ENCODE results near the gene S100A7. TPM values are rescaled to one million over a fixed set of nuclear protein-coding genes. Genes with fewer than 3 reads are reported as not detected.

Gene S100A7
- total RNA-seq, 1 donor from 2014 or later, result not detected

GRCh38 chr1:153476491-153477093, 16.1 kb upstream of the S100A7 start:
- Histone ChIP-seq H3K27me3 (ENCODE audit: low read depth) (no peaks in the 10 kb centered on the region), H3K4me3 (no peak overlapping the region), H3K36me3 (no peaks in the 10 kb centered on the region), H3K27ac (replicated peaks) (no peak overlapping the region), H3K9me3 (replicated peaks) (peaks cover 14% of the 10 kb centered on the region), H3K4me1 (no peaks in the 10 kb centered on the region)
- DNase-seq, result no peak
- TF ChIP-seq CTCF (IDR thresholded peaks at IDR 0.05; ENCODE audit: borderline replicate concordance), result no peak
- intact Hi-C loops (cut with micrococcal nuclease), result no loop called here

- Histone ChIP-seq H3K9me3 (replicated peaks) (peaks cover 21% of the 10 kb centered on the region), H3K27me3 (ENCODE audit: low read depth) (no peaks in the 10 kb centered on the region), H3K36me3 (no peaks in the 10 kb centered on the region), H3K4me3 (no peak overlapping the region), H3K4me1 (no peaks in the 10 kb centered on the region), H3K27ac (replicated peaks) (no peak overlapping the region)
- intact Hi-C loops (cut with micrococcal nuclease), result no loop called here
- TF ChIP-seq CTCF (IDR thresholded peaks at IDR 0.05; ENCODE audit: borderline replicate concordance), result no peak
- no peak for DNase-seq
Measured at GRCh38 chr1:153475282-153475681, 14.8 kb upstream of the S100A7 start.

DNA sequence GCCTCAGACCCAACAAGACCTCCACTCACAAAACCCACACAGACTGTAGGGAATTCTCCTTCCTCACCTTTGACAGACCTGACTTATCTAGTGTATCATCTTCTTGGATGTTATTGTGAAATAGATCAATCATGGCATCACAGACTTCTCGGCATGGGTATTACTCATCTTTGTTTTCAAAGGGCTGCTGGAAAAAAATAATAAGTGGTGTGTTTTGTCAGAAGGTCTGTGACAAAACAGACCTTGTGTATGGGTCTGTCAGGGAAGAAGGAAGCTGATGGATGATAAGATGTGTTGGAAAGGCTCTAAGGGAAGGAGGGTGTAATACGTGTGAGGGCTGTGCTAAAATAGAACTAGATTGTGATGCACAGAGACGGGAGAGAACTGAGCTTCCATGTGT, 13.9 kb upstream of the S100A7 start:
- no peak for DNase-seq
- no peaks in the 10 kb centered on the region for H3K27me3 ChIP-seq (ENCODE audit: low read depth)
- H3K36me3 ChIP-seq, result no peaks in the 10 kb centered on the region
- no peak for TF ChIP-seq CTCF (IDR thresholded peaks at IDR 0.05; ENCODE audit: borderline replicate concordance)
- H3K9me3 ChIP-seq (replicated peaks), result peaks cover 21% of the 10 kb centered on the region
- H3K4me3 ChIP-seq, result no peak overlapping the region
- no peak overlapping the region for H3K27ac ChIP-seq (replicated peaks)
- intact Hi-C loops (cut with micrococcal nuclease), result no loop called here
- H3K4me1 ChIP-seq, result no peaks in the 10 kb centered on the region

DNA sequence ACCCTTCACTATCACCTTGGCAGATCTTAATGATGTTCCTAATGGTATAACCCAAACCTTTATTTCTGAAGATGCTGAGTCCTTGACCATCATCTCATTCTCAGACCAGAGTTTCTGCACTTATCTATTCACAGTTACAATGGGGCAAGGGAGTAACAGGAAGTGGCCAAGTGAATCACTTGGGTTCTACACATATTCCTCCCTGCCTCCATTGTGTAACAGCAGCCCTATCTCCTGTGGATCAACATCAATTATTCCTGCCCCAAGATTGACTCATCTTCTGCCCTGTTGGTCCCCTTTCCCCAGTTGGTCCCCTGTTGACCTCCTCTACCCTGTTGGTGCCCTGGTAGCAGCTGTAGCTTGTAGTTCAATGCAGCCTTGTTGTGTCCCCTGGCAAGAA, 10.3 kb upstream of the S100A7 start:
- H3K27ac ChIP-seq (replicated peaks), result no peak overlapping the region
- no peaks in the 10 kb centered on the region for H3K36me3 ChIP-seq
- intact Hi-C loops (cut with micrococcal nuclease), result no loop called here
- no peak for TF ChIP-seq CTCF (IDR thresholded peaks at IDR 0.05; ENCODE audit: borderline replicate concordance)
- DNase-seq, result no peak
- H3K27me3 ChIP-seq (ENCODE audit: low read depth), result no peaks in the 10 kb centered on the region
- no peak overlapping the region for H3K4me3 ChIP-seq
- H3K9me3 ChIP-seq (replicated peaks), result peaks cover 21% of the 10 kb centered on the region
- peaks cover 20% of the 10 kb centered on the region for H3K4me1 ChIP-seq

DNA sequence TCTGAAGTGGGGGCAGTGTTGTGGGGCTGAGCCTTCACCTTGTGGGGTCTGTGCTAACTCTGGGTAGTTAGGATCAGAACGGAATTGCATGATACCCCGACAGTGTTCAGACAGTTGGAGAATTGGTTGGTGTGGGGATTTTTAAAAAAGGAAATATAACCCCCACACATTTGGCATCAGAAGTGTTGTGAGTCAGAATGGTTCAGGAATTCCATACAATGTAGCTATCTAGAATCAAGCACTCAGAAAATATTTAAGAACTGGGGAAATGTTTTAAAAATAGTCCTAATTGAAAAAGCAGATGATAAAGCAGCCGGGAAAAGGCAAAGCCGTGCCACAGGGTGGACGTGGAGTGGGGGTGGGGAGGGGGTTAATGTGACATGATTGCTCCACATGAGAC, 6.5 kb upstream of the S100A7 start:
- Histone ChIP-seq H3K36me3 (no peaks in the 10 kb centered on the region), H3K27me3 (ENCODE audit: low read depth) (peaks cover 12% of the 10 kb centered on the region), H3K4me1 (peaks cover 20% of the 10 kb centered on the region), H3K4me3 (no peak overlapping the region), H3K27ac (replicated peaks) (no peak overlapping the region), H3K9me3 (replicated peaks) (peaks cover 10% of the 10 kb centered on the region)
- DNase-seq, result no peak
- intact Hi-C loops (cut with micrococcal nuclease), result no loop called here
- TF ChIP-seq CTCF (IDR thresholded peaks at IDR 0.05; ENCODE audit: borderline replicate concordance), result no peak

Measured in left ventricle myocardium inferior (tissue), 1 donor.